CD4-positive, alpha-beta T cell treated with Interleukin-10 for 1 hour (primary cell): ENCODE results near the gene ERMN.
"Not testable (repeated sequence)": the region's sequence is repeated elsewhere in the genome, so short reads cannot be mapped to it uniquely, and the experiment has no call there.

Experiments used
- DNase-seq: peaks from one replicate; pipeline ENCODE4 v3.0.0-alpha.2; 2020

Gene ERMN, protein sequence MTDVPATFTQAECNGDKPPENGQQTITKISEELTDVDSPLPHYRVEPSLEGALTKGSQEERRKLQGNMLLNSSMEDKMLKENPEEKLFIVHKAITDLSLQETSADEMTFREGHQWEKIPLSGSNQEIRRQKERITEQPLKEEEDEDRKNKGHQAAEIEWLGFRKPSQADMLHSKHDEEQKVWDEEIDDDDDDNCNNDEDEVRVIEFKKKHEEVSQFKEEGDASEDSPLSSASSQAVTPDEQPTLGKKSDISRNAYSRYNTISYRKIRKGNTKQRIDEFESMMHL

DNA sequence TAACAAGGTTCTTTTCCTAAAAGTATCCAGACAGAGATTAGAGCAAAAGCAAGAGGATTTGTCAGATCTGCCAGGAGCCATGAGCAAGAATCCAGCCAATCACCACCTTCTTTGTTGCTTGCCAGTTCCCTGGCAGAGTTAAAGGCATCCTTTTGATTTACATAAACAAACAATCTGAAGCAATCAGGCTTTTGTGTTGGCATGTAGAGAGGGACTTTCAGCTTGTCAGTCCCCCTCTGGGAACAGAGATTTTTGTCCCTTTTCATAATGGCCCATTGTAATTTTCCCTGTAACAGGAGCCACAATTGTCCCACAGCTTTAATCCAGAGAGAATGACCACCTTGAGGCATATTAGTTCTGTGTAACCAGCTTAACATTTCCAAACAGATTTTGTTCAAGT lies at the start of gene ERMN:
Gene ERMN (minus strand): TSS at position 39 of the 400 bp plus-strand sequence. CDS start 182 bp downstream, outside the sequence.
- DNase-seq, result no peak

DNA sequence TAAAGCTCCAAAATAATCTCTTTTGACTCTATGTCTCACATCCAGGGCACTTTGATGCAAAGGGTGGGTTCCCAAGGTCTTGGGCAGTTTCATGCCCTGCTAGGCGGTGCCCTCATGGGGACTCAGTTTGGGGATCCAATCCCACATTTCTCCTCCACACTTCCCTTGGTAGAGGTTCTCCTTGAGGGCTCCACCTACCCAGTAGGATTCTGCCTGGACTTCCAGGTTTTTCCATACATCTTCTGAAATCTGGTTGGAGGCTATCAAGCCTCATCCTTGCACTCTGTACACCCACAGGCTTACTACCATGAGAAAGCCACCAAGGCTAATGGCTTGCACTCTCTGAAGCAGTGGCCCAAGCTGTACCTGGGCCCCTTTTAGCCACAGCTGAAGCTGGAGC lies 49.8 kb upstream of the ERMN start:
- DNase-seq, result no peak

DNA sequence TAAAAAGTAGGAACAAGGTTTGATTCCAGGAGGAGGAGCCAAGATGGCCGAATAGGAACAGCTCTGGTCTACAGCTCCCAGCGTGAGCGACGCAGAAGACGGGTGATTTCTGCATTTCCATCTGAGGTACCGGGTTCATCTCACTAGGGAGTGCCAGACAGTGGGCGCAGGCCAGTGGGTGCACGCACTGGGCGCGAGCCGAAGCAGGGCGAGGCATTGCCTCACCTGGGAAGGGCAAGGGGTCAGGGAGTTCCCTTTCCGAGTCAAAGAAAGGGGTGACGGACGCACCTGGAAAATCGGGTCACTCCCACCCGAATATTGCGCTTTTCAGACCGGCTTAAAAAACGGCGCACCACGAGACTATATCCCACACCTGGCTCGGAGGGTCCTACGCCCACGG lies 42.9 kb upstream of the ERMN start:
- not testable (repeated sequence) for DNase-seq

DNA sequence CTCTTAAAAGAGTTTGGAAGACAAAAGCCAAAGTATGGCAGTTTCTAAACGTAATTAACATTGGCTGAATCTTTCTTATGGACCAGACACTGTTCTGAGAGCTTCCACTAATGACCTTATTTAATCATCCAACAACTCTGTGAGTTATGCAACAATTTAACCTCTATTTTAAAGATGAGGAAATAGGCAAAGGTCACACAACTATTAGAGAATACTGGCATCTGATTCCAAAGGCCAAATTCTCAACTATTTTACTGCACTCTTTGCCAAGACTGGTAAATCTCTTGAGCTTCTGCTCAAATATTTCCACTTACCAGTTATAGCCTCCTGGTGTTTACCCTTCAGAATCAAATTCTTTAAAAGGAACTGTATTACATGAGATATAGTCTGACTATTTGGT lies 42.1 kb upstream of the ERMN start:
- DNase-seq, result no peak

DNA sequence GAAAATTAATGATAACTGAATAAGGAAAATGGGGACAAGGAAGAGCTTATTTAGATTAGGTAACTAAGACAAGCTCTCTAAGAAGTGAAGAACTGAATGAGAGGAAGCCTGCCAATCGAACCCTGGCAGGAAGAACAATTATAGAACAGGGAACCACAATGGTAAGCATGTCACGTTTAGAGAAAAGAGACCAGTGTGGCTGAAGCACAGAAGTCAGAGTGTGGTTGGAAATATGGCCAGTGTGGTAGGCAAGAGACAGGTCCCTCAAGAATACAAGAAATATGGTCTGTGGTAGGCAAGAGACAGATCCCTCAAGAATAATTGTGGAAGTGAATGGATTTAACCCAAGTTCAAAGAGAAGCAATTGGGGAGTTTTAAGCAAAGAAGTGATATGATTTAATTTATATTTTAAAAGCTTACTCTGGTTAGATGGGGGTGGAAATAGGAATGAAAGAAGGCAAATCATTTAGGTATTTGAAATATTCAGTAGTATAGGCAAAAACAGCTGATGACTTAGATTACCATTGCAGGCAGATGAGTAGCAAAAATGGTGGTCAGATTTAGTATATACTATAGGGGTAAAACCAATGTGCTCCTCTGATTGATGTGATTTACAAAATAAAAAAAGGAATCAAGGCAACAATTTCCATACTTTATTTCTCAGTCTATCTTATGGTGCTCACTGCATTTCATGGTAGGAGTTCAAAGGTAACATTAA lies 38.8 kb upstream of the ERMN start:
- no peak for DNase-seq

DNA sequence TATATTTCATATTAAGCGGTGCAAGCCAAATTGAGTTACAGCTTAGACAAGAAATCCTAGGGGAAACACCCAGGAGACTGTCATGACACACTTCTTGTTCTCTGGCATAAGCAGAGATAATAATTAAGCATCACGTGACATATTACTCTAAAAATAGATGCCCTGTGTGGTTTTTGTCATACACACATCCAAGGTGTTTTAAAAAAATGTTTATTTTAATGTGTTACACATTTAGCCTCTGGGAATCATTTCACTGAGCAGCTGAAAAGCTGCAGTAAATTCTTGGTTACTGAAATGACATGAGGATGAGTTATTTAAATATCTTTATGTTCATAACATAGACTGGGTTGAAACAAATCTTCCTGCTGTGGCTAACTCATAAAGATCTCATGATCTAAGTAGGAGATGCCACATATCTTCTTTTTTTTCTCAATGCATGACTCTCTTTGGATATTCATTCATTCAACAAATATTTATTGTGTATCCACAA lies 38.0 kb upstream of the ERMN start:
- DNase-seq, result peak; percentile 9

DNA sequence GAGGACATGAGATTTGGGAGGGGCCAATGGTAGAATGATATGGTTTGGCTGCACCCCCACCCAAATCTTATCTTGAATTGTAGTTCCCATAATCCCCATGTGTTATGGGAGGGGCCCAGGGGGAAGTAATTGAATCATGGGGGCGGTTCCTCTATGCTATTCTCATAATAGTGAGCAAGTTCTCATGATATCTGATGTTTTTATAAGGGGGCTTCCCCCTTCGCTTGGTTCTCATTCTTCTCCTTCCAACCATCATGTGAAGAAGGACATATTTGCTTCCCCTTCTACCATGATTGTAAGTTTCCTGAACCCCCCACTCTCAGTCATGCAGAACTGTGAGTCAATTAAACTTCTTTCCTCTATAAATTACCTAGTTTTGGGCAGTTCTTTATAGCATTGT lies 37.0 kb upstream of the ERMN start:
- DNase-seq, result no peak

DNA sequence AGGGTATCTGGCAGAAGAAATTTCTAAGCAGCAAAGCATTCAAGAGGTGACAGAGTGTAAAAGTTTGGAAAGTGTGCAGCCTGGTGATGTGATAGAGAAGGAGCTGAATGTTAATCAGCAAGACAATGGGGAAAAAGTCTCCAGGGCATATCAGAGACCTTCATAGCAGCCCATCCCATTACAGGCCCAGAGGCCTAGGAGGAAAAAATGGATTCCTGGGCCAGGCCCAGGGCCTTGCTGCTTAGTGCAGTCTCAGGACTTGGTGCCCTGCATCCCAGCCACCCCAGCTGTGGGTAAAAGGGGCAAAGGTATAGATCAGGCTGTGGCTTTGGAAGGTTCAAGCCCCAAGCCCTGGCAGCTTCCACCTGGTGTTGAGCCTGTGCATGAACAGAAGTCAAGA lies 35.9 kb upstream of the ERMN start:
- DNase-seq, result no peak

DNA sequence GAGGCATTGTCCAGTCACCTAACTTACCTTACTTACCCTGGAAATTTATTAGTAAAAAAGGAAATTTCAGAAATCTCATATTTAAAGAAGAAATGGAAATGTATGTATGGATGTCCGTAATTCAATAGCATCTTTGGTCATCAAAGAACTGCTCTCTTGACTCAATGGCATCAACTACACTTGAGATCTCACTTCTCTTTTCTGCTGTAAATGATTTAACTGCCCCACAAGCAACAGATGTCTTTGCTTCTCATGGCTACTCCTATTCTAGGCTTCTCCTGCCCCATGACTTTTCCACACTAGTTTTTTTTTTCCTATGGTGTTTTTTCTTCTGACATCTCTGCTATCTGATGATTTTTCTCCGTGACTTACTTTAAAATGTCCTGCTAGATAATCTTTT lies 34.0 kb upstream of the ERMN start:
- DNase-seq, result no peak

DNA sequence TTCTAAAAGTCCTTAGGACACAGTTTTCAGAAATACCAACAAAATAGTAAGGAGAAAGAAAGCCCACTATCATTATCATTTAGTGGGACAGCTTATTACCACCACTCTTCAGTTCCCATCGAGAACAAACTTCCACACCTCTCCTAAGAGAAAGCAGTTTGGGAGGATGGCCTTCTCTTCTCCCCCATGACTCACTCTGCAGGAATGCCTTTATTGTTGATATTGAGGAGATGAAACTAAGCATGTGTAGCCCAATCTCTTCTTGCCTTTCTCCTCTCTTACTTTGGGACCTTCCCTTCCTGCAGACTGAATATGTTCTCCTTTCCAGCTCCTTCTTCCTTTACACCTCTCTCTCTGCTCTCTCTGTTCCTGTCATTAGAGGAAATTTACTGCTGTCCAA lies 30.0 kb upstream of the ERMN start:
- no peak for DNase-seq

DNA sequence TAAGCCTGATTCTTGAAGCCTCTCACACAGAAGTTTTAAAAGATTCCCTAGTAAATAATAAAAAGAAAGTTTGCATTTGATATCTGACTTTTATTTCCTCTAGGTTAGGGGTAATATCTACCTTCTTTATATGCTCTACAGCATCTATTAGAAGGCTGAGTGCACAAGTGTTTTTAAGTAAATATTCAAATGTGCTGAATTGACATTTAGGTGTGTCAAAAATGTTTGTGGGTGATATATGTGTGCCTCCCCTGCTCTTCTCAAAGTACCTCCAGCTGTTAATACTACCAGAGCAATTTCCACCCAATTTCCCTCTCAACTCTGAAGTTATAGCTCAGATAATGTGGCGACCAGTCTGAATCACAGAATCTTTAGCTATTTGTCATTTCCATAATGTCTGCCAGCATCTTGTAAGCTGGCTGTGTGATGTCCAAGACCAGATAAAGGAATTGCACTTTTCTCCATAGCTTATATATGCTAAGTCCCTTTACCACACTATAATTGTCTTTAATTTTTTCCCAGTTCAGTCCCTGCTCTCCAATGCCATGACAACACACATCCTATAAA lies 24.4 kb upstream of the ERMN start:
- no peak for DNase-seq

DNA sequence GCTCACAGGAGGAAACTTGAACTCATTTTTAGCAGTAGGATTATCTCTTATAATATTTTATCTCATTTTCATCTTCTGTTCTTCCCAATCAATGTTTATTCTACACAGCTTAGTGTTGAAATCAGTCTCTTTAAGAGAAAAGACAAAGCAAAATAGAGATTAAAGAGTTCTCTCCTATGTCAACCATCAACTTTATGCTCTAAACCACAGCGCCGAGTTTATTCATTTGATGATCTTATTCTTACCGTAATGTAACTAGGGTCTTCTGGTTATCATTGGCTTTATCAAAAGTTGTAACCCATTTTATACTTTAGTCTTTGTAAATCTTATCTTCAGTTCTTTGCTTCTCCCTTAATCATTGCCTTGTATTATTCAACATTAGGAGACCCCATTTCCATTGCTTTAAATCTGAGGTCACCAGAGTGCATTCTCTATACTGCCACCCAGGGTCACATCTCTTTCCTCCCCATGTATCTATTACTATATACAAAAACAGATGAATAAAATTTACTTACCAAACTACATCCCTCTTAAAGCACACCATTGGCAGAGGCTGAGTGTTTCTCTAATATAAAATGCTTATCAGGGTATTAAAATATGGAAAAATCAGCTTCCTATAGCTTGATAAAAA lies 22.8 kb upstream of the ERMN start:
- no peak for DNase-seq

DNA sequence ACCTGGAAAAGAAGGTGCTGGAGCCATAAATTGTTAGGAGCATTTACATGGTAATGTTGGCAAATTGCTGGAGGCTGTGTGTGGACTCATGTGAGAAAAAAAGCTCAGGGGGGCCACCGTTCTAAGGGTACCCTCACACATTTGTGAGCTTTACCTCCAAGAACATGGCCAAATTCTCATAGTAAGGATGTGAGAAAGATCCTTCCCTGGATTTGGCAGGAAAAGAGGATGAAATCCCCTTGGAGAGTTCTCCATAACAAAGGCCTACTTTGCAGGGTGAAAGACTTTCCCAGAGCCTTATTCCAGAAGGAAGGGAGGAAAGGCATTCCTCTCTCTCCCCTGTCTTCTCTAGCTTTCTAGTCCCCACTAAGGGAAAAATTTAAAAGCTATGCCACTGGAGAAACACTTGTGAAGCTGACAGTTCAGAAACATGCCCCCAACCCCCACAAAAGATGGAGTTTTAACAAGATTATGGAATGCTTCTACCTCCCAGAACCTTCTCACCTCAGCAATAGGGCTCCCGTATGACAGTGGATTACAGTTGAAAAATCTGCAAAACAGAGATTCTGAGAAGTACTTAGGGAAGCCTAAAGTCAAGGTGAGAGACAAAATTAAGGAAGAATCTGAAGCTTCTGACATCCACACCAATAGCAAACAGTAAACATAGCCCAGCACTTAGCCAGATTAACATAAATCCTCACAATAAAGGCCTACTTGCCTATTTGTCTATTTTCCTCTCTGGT lies 20.2 kb upstream of the ERMN start:
- no peak for DNase-seq

DNA sequence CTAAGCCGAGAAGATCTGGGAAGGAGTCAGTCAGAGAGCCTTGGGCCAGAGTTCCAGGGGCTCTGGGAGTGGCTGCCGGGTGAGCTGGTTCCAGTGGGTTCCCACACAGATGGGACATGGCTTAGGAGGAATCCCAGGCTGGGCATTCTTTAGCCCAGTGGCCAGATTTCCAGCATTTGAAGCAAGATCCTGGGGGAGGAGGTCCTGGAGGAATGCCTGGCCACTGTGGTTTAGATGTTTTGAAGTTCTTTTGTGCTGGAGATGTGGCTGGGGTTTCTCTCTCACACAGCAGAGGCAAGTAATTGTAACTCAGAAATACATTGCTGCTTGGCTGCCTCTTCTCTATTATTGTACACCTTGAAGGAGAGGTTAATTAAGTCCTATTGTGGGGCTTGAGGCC lies 15.8 kb upstream of the ERMN start:
- not testable (repeated sequence) for DNase-seq

DNA sequence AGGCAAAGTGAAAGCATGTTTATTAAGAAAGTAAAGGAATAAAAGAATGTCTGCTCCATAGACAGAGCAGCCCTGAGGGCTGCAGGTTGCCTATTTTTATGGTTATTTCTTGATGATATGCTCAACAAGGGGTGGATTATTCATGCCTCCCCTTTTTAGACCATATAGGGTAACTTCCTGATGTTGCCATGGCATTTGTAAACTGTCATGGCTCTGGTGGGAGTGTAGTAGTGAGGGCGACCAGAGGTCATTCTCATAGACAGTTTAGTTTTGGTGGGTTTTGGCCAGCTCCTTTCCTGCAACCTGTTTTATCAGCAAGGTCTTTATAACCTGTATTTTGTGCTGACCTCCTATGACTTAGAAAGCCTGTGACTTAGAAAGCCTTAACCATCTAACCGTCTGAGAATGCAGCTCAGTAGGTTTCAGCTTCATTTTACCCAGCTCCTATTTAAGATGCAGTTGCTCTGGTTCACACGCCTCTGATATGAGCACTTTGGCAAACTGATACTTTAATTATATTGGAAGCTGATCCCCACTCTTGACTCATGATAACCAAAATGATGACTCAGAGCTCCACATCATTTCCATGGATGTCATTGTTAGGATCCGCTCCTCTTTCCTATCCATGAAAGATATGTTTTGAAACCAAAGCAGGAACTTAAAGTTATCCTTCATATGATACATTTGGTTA lies 14.5 kb upstream of the ERMN start:
- DNase-seq, result no peak

DNA sequence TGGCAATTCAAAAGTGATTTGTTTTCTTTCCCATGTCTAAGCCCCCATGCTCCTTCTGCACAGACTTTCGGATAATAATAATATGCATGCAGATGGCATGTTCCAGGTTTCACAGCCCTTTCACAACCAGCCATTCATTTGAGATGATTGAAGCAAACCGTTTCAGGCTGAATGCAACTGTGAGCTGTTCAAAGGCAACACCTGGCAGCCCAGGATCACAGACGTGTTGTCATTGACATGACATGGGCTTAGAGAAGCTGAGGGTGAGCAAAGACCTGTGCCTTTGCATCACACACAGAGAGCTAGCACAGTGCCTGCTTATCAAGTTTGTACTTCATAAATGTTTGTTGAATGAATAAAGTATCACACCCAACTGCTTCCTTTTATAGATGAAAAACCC lies 12.4 kb upstream of the ERMN start:
- DNase-seq, result no peak

DNA sequence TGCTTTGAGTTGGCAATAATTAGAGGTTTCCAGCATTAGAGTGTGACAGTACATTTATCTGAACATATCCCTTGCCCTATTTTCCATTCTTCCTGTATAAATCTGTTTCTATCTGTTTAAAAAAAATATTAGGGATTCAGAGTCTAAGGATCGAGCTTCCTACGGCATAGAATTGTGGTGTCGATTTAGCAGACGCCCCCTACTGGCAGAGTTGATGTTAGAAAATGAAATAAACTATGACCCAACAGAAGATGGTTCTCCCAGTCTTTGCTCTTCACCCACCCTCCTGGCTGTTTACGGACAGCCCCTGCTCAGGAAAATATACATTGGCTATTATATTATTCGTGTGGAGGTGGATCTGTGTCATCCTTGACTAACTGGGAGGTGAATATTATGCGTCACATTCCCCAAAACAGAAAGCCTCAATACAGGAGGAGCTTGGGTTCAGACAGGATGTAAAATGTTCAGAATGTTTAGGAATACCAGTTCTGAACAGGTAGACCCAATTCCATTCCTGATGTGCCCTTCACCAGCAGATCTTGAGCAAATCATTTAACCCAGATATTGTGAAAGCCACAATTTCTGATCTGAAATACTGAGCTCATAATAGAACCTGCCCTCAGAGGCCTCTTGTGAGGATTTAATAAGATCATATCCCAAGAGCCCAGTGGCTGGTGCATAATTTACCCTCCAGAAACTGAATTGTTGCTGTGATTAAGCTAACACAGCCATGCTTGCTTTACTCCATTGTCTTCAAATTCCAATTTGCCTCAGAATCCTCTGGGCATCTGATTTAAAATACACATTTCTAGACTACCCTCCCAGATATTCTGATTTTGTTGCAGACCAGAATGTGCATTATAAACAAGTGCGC lies 10.8 kb upstream of the ERMN start:
- peak; percentile 68 for DNase-seq

DNA sequence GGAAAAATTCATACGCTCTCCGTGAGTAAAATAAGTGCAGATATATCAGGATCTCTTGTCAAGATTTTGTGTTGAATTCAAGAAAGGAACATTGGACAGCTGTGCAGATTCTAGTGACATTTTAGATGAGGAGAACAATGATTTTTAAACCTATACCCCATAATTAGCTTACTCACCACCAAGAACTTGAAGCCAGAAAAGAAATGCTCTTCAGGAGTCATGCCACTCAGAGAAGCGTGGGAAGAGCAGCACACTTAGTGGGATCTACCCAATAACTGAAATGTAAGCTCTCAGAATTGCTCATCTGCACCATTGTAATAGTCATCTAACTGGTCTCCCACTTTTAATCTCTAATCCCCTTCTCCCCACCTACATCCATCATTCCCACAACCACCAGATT lies 9.2 kb upstream of the ERMN start:
- DNase-seq, result no peak

DNA sequence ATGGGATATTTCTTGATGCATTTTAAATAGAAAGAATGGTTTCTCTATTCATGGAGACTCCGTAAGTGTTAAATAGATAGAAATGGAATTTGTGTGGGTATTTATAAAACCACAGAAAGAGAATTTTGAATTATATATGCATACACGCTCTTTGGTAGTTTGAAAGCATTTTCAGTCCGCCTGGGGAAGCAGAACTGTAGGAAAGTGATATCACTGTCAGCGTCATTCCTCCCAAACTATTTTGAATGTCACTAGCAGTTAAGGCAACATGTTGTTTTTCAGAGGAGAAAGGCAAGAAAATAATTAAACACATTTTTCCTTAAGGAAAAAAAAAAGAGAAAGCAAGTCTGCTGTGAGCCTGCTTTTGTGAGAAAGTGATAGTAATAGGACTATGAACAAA lies 8.7 kb upstream of the ERMN start:
- no peak for DNase-seq

DNA sequence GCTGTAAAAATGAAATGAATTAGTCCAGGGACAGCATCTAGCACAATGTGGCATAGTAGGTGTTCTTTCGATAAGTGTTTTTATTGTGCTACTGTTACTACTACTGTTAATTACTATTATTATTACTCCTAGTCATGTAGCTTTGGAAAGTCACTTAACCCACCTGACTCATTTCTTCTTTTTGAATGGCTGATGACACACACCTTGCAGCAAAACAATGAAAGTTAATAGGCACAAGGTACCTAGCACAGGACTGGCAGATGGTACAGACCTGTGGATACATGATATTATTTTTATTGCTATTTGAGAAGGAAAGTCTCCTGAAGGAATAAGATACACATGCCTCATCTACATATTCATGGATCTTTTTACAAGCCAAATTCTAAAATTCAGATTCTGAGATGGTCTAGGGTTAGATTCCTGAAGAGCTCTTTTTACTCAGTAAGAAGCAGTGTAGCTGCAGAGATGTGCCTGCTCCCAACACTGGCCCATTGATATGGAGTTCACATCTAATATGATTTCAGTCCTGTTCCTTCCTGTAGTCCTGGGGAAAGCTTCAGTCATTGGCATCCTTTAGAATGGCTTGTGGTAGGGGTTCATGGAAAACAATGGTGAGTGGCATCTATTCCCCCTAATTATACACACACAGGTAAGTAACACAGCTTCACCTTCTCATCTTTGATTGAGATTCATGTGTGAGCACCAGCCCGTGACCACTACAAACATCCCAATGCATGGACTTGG lies 7.9 kb upstream of the ERMN start:
- DNase-seq, result no peak

DNA sequence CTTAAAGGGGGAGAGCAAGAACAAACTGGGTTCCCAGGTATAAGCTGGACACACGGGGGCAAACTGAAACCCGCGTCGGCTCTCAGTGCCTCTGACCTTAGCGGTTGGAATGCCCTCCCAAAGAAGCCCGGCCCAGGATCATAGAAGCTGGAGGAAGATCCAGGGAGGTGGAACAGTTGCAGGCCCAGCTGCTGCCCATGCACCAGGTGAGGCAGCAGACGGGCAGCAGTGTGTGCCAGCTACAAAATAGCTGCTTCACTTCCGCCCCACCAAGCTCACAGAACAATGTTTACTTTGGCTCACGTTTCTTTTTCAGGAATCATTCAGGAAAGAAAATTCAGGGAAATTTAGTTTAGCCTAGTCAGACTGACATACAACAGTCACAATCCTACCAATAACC lies 3.9 kb upstream of the ERMN start:
- DNase-seq, result no peak
